ENCODE measurements around the gene FAM184B.

- TF ChIP-seq POLR2A (IDR thresholded peaks at IDR 0.05) (no peak), POLR2AphosphoS5 (IDR thresholded peaks at IDR 0.05; ENCODE audit: insufficient read depth in 1 of 2, low read depth in 1 of 2) (no peak)
- TF ChIP-seq, protein P1, sequence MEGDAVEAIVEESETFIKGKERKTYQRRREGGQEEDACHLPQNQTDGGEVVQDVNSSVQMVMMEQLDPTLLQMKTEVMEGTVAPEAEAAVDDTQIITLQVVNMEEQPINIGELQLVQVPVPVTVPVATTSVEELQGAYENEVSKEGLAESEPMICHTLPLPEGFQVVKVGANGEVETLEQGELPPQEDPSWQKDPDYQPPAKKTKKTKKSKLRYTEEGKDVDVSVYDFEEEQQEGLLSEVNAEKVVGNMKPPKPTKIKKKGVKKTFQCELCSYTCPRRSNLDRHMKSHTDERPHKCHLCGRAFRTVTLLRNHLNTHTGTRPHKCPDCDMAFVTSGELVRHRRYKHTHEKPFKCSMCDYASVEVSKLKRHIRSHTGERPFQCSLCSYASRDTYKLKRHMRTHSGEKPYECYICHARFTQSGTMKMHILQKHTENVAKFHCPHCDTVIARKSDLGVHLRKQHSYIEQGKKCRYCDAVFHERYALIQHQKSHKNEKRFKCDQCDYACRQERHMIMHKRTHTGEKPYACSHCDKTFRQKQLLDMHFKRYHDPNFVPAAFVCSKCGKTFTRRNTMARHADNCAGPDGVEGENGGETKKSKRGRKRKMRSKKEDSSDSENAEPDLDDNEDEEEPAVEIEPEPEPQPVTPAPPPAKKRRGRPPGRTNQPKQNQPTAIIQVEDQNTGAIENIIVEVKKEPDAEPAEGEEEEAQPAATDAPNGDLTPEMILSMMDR (IDR thresholded peaks at IDR 0.05): no peak
Measured at GRCh38 chr4:17761062-17761461, 20.4 kb downstream of the FAM184B start.

Data from vagina (tissue), 2 donors.